NB4 (cell line): ENCODE measurements around the gene EID2.

Source experiments
- CTCF ChIP-seq: IDR thresholded peaks from one replicate; pipeline ENCODE4 v1.5.1; 2012; ENCODE audit warnings: low read depth, low read length
- MAX ChIP-seq: IDR thresholded peaks from 2 replicates; pipeline ENCODE4 v1.6.1; 2011; ENCODE audit warnings: low read depth, low read length
- MYC ChIP-seq: IDR thresholded peaks from 2 replicates; pipeline ENCODE4 v1.6.1; 2011; ENCODE audit warnings: low read depth, low read length
- POLR2A ChIP-seq: IDR thresholded peaks from 2 replicates; pipeline ENCODE4 v1.6.1; 2011; ENCODE audit warnings: mild to moderate bottlenecking; ENCODE audit not compliant: insufficient read length; ENCODE audit errors: extremely low read depth

GRCh38 chr19:39500543-39500942, 39.4 kb downstream of the EID2 start:
- no peak for TF ChIP-seq CTCF
- TF ChIP-seq POLR2A = no peak
- no peak for TF ChIP-seq MAX
- TF ChIP-seq MYC = no peak
